HG02623 (cell line): ENCODE data around the gene MRPL20.
"Not testable (repeated sequence)": the region's sequence is repeated elsewhere in the genome, so short reads cannot be mapped to it uniquely, and the experiment has no call there.

Source experiments
- ATAC-seq: cut with Tn5 transposase; IDR thresholded peaks from one replicate; pipeline ENCODE4 v1.9.1; 2021; ENCODE audit warnings: moderate library complexity; ENCODE audit not compliant: unreplicated experiment

Gene MRPL20

DNA sequence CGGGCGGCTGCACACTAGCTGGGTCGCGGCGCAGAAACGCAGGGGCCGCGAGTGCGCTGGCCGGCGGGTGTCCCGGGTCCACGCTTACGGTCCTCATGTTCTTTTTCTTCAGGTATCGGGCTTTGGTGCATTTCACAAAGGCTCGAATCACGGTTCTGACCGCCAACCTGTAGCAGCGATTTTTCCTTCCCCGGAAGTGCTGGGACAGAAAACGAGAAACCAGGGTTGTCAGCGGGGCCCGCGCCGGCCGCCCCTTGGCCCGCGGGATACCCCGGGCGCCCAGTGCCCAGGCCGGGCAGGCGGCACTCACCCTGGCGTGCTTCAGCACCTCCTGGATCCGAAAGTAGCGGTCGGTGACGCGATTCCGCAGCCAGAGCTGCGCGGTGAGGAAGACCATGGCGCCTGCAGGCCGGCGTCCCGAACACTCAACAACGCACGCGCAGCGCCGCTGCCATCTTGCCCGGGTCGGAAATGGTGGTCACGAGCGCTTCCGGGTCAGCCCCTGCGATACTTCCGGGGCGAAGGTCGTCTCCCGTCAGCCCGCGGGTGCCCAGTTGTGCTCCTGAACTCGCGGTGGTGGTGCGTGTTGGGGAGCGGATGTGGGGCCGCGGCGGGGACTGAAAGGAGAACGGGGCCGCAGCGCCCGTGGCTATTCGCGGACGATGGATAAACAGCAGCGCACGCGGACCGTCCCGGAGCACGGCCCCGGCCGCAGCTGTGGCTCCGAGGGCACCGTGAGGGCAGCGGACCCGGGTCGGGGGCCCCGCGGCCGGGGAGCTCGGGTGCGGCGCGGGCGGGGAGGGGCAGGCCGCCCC lies at the start of gene MRPL20:
TSS of gene MRPL20 (minus strand) at position 473 of the 815 bp plus-strand sequence. CDS start at position 397, 76 bp downstream.
- ATAC-seq: peak; percentile 84

DNA sequence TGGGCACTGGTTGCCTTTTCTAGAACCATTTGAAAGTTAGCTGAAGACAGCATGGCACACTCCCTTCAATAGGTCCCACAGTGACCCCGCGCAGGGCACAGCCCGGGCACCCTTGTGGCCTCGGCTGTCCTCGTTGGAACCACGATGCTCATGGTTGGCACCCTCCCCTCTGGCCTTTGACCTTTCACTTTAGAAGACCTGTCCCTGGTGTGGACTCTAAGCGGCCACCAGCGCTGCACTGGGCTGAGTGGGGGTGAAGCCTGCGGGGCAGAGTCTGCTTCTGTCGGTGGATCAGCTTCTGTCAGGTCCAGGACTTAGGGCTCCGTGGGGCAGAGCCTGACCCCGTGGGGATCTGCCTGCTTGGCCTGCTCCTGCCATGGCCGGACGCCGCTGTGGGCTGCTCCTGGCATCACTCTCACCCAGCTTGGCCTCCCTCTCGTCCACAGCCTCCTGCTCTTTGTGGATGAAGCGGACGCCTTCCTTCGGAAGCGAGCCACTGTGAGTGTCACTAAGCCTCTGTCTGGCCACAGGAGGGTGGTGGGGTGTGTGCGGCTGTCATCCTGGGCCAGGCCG lies 49.7 kb upstream of the MRPL20 start:
- not testable (repeated sequence) for ATAC-seq

DNA sequence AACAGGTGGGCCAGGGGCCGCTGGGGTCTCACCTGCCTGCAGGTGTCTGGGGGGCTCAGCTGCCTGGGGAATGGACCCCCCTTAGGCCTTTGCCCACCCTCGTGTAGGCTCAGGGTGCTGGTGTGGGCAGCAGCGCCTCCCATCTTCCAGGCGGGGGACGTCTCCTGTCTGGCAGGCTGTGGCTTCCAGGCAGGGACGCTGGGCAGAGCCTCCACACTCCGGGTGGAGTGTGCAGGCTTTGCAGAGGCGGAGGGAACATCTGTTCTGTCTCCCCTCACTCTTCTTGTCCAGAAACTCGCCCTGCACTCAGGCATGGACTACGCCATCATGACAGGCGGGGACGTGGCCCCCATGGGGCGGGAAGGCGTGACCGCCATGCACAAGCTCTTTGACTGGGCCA lies 48.8 kb upstream of the MRPL20 start:
- not testable (repeated sequence) for ATAC-seq

DNA sequence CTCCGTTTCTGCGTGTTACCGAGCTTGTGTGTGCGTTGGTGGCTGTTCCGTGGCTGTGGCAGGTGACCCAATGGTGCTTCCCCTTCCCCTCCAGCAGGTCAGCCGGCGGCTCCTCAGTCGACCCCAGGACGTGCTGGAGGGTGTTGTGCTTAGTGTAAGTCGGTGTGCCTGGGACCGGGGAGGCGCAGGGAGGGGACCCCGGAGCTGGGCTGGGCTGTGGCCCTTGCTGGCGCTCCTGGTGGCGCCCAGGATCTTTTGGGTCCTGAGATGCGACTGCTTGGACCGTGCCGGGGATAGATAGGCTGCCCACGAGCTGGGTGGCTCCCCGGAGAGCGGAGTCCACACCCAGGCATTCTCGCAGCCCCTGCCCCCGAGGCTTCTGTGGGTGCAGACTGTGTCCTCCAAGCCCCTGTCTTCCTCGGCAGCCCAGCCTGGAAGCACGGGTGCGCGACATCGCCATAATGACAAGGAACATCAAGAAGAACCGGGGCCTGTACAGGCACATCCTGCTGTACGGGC lies 48.3 kb upstream of the MRPL20 start:
- no peak for ATAC-seq

DNA sequence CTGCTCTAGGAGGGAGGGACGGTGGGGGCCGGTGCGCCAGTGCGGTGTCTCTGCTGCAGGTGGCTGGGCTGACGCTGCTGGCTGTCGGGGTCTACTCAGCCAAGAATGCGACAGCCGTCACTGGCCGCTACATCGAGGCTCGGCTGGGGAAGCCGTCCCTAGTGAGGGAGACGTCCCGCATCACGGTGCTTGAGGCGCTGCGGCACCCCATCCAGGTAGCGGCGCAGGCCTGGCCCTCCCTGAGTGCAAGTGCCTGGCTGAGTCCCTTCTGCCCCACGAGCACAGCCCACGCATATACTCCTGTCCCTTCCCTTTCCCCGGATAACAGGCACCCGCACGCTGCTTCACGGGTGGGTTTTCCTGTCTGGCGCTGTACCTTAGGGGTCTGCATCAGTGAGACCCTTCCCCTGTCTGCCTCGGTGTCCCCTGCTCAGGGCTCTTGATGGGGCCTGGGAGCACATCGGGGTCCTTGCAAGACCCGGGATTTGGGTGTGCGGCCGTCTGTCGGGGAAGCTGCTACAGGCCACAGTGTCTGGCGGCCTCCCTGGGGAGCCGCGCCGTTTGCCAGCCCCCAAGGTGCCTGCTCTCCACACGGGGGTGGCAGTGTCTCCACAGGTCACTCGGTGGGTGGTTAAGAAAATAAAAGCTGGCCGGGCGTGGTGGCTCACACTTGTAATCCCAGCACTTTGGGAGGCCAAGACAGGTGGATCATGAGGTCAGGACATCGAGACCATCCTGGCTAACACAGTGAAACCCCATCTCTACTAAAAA lies 47.4 kb upstream of the MRPL20 start:
- not testable (repeated sequence) for ATAC-seq

DNA sequence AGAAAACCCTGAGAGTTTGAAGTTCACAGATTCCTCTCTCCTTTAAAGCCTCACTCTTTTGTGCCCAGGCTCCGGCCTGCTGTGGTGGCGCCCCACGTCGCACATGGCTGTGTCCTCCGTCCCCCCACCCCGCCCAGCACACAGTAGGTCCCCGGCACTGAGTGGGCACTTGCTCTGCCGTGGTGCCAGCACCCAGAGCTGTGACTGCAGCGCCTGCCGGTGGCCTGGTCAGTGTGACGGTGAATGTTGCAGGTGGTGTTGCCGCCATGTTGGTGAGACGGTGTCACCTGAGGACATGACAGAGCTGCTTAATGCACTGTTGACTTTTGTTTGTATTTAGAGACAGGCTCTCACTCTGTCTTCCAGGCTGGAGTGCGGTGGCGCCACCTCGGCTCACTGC lies 45.8 kb upstream of the MRPL20 start:
- no peak for ATAC-seq

DNA sequence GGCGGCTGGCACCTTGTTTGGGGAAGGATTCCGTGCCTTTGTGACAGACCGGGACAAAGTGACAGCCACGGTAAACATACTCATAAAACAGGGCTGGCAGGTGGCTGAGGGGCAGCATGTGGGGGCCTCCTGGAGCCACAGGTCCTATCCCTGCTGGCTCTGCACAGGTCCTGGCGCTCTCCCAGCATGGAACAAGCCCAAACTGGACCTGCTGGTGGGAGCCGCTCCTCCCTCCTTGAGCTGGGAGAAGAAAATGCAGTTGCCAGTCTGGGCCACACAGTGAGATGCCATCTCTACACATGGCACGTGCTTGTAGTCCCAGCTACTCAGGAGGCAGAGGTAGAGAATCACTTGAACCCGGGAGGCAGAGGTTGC lies 45.3 kb upstream of the MRPL20 start:
- not testable (repeated sequence) for ATAC-seq

DNA sequence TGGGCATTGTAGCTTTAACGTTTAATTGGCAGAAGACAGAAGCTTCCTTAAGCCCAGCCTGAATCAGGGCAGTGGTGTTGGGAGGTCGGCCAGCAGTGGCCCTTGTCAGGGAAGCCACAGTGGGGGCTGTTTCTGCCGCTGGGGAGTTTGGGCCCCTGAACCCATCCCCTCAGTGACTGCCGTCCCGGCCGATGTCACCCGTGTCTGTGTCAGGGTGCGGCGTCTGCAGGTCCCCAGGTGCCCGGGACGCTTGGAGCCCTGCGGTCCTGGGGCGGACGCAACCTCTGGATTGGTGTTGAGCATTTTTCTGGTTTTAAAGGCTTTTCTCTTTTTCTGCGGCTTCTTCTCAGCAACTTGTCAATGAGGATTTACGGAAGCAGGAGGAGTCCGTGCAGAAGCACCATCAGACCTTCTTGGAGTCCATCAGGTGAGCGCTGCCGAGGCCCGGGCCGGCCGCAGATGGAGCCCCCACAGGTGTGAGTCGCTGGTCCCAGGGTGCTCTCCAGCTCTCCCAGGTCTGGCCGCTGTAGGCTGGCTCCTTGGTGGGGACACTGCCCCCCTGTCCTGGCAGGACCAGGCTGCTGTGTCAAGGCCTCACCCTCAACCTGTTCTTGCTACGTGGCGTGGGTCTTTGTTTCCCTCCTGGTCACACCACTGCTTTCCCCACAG lies 44.7 kb upstream of the MRPL20 start:
- ATAC-seq: no peak

DNA sequence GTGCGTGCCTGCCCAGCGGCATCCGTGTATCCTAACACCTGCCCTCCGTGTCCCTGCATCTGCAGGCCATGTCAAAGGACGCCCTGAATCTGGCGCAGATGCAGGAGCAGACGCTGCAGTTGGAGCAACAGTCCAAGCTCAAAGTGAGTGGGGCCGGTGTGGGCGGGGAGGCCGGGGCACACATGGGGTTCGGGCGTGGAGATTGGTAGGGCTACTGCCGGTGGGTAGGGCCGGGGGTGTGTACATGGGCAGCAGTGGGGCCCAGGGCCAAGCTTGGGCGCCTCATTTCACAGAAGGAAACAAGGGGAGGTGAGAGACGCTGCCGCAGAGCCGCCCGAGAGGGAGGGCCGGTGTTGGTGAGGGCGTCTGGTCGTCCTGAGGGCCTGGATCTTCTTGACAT lies 43.5 kb upstream of the MRPL20 start:
- ATAC-seq: not testable (repeated sequence)

DNA sequence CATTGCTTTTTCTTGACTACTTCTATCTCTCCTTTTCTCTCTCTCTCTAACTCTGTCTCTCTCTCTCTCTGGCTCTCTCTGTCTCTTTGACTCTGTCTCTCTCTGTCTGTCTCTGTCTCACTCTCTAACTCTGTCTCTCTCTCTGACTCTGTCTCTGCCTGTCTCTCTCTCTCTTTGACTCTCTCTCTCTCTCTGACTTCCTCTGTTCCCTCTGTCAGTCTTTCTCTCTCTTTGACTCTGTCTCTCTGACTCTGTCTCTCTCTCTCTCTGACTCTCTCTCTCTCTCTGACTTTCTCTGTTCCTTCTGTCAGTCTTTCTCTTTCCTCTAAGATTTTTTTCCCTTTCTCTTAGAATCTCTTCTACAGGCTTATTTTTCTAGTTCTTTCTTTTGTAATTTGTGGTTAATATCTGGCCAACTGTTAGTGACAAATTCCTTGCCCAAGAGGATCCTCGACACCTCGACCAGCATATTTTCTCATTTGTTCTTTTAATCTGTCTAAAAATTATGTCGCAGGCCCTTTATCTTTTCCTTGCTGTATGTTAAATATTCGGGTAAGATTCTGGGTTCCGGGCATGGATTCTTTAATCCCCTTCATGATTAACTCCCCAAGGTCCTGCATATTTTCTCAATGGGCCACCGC lies 42.1 kb upstream of the MRPL20 start, which contains the start of gene ATAD3C:
TSS of gene ATAD3C (plus strand) at position 591 of the 641 bp plus-strand sequence. CDS start 995 bp downstream, outside the sequence.
- no peak for ATAC-seq

DNA sequence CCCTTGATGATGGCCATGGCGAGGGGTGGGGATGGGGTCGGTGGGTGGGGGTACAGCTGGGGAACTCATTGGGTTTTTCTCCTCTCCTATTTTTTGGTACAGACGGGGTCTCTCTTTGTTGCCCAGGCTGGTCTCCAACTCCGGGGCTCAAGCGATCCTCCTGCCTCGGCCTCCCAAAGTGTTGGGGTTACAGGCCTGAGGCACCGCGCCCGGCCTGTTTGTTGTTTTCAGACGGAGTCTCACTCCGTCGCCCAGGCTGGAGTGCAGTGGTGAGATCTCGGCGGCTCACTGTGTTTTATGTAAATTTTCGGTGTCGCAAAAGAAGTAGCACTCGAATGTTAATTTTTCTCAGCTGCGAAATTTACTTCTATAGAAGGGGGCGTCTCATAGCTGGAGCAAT lies 39.5 kb upstream of the MRPL20 start:
- not testable (repeated sequence) for ATAC-seq

DNA sequence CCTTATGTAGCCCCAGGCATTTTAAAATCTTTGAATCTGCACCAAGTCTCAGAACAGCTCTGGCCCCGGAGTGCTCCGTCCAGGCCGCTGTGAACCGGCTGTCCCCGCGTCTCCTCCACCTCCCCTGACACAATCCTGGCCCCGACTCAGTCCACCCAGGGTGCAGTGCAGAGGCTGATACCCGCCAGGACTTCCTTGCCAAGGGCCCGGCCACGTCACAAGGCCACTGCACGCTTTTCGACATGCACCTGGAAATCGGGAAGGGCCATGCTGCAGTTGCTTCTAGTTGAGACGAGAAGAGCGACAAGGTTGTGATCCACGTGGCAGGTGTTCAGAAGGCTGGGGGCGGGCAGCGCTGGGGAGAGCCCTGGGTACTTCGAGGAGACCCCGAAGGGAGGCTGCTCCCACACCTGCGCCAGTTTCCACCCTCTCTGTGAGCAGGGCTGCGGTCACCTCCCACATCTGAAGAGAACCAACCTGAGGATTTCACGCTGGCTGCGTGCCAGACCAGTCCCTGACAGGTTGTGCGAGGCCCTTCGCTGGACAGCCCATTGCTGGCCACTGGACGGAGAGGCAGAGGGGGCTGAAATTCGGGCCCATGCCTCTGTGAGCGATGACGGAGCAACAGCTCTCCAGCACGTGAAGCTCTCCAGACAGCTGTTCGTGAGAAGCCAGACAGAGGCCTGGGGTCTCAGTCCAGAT lies 35.1 kb upstream of the MRPL20 start:
- ATAC-seq: no peak

DNA sequence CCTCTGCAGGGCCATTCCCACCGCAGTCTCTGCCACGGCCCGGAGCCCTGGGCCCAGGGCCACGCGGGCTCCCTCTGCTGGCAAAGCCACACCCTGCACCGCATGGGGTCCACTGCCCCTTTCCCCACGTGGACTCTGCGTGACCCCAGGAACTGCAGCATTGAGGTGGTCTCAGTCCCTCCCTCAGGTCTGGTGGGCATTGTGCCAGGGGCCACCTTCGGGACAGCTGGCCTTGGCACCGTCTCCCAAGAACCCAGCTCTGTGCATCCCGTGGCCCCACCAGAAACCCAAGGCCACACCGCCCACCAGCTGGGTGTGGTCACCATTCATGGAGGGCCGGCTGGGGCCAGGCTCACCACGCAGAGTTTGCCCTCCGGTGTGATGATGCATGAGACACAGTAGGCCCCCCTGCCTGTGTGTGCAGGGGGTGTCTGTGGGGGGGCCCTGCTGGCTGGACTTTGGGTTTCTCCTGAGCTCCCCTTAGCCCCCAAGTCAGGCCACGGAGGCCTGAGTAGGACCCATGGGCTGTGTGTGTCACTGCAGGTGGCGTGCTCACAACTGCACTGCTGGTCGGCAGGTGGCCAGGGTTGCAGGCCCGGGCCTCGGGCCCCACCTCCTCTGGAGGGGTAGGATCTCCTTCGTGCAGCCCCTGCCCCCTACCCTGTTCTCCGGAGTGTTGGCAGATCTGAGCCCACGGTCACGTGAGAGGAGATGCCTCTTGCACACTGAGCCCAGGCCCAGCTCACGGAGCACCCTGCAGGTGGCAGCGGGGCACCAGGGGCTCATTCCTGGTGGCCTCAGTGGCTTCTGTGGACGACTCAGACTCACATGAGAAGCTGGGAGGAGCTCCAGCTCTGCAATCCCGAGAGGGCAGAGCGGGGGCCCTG lies 34.2 kb upstream of the MRPL20 start:
- no peak for ATAC-seq

DNA sequence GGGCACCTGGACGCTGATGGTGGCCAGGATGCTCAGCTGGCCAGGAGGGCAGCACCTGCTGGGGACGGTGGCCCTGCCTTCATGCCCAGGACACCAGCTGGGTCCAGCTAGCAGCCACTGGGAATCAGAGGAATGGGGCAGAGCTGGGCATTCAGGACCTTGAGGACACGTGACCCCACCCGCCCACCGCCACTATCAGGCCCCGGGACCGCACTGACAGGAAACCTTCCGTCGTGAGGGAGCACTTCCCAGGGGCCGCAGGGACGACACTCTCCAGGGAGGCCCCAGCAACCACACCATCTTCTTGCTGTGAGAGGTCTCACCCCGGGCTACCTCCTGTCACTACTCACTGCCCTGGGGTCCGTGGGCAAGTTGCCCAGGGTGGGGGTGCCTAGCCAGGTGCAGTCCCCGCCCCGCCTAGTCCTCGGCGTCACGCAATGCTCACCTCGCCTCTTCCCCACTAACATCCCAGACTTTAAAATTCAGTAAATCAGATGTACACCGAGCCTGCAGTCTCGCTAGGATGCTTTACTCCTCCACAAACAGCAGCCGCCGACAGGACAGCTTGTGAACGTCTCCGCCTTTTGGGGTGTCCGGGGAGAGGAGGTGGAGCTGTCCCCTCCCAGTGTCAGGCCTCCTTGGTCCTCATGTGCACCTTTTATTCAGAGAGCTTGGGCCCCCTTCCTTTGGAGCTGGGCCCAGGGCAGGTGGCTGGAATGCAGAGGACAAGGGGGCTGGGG lies 33.3 kb upstream of the MRPL20 start:
- no peak for ATAC-seq

DNA sequence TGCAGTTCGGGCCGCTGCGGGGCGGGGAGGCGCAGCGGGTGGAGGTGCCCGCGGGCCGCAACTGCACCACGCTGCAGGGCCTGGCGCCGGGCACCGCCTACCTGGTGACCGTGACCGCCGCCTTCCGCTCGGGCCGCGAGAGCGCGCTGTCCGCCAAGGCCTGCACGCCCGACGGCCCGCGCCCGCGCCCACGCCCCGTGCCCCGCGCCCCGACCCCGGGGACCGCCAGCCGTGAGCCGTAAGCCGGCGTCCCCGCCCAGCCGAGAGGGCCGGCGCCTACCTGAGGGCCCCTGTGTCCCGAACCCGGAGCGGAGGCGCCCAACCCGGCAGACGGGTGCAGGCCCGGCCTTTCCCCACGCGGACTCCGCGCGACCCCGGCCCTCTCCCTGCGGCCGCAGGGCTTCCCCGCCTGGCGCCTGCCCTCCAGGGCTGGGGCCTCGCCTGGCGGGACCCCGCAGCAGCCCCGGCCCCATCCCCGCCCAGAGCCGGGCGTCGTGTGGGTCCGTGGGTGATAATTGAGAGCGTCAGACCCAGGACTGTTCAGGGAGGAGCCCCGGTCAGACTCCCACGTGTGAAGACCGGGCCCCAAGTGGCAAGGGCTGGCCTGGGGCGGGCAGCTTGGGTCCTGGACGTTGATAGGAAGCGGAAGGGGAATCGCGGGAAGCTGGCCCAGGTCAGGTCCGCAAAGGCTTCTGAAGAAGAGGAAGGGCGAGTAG lies 32.6 kb upstream of the MRPL20 start:
- ATAC-seq: no peak

DNA sequence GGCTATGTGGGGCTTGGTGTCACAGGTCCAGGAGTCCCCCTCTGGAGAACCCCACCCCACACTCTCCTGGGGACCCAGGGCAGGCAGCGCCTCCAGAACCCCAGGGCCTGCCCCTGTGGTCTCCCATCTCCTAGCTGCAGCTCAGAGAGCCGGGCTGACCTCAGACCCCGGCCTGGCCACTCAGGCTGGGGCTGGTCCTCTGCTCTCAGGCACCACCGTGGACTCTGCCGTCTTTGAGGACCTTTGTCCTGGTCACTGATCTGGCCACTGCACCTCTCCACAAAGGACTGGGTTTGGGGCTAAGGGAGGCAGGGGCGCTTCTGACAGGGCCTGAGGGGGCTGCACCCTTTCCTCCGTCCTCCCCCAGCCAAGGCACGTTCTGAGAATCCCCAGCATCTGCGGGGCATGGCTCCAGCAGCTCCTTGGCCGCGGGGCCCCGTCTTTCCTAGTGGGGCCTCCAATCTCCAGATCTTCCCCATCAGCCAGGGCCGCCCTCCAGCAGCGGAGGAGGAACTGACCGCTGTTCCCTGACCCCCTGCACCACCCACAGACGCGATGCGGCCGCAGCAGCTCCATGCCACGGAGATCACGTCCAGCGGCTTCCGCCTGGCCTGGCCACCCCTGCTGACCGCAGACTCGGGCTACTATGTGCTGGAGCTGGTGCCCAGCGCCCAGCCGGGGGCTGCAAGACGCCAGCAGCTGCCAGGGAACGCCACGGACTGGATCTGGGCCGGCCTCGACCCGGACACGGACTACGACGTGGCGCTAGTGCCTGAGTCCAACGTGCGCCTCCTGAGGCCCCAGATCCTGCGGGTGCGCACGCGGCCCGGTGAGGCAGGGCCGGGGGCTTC lies 31.7 kb upstream of the MRPL20 start:
- ATAC-seq: no peak
